ENCODE measurements around the gene ZNF234.
"Not testable (repeated sequence)": the region's sequence is repeated elsewhere in the genome, so short reads cannot be mapped to it uniquely, and the experiment has no call there.

Gene ZNF234

DNA sequence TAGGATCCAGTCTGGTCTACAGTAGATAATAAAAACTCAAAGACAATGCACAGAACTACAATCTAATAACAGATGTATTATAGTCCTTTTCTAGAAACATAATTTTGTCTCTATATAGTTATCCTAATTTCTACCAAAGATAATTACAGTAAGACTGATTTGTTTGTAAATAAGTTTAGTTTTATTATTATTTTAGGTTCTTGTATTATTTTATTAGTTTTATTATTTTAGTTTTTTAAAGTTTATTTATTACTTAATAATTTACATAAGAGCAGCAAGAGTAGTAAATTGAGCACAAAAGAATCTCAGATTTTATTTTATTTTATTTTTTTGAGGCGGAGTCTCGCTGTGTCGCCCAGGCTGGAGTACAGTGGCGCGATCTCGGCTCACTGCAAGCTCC, 48.7 kb downstream of the ZNF234 start:
- DNase-seq: no peak

DNA sequence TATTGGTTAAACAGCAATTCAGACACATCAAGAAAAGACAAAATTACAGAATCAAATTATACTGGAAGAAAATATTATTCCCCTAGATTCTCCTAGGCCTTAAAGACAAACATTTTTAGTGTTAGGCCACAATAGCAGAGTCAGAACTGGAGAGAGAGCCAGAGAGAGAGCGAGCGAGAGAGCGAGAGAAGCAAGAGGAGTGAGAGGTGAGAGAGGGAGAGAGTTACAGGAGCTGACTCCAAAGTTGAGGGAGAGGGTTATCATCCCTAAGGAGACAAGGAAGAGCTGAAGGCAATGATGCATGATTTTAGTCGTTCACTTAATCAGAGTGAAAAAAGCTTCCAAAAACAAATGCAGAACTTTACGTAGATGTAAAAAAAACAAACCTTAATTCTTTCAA, 50.8 kb downstream of the ZNF234 start:
- DNase-seq: no peak

DNA sequence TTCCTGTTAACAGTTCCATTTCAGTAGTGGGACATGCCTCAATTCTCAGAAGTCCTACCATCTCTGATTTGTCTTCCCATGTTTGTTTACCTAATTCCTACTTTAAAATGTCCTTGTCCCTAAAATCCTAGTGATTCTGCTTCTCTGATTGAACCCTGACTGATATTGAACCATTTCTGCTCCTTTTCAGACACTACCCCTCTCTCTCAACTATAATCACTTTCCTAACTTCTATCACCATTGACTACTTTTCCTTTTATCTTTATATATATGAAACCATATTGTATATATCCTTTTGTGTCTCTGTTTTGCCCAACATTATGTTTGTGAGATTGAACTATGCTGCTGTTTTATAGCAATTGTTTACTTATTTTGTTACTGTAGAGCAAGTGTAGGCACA, 55.4 kb downstream of the ZNF234 start:
- no peak for DNase-seq

DNA sequence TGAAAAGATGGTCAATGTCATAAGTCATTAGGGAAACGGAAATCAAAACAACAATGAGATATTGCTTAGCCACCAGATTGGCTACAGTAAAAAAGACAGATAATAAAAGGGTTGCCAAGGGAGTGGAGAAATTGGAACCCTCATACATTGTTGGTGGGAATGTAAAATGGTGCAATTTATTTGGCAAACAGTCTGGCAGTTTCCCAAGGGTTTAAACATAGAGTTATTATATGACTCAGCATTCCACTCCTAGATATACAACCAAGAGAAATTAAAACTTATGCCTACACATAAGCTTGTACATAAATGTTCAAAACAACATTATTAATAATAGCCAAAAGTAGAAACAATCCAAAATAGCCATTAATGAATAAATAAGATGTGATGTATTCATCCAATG, 61.1 kb downstream of the ZNF234 start:
- no peak for DNase-seq

DNA sequence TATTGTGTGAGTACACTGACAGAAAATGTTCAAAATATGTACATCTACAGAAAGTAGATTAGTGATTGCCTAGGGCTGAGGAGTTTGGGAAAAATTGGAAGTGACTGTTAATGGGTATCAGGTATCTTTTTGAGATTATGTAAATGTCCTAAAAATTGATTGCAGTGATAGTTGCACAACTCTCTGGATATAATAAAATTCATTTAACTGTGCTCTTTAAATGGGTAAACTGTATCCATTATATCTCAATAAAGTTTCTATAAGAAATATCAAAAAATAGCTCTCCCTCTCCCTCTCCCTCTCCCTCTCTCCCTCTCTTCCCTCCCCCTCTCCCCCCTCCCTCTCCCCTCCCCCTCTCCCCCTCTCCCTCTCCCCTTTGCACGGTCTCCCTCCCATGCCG, 61.6 kb downstream of the ZNF234 start:
- DNase-seq: no peak

DNA sequence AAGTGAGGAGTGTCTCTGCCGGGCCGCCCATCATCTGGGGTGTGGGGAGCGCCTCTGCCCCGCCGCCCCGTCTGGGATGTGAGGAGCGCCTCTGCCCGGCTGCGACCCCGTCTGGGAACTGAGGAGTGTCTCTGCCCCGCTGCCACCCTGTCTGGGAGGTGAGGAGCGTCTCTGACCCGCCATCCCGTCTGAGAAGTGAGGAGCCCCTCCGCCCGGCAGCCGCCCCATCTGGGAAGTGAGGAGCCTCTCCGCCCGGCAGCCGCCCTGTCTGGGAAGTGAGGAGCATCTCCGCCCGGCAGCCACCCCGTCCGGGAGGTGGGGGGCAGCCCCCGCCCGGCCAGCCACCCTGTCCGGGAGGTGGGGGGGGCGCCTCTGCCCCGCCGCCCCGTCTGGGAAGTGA, 62.5 kb downstream of the ZNF234 start:
- not testable (repeated sequence) for DNase-seq

DNA sequence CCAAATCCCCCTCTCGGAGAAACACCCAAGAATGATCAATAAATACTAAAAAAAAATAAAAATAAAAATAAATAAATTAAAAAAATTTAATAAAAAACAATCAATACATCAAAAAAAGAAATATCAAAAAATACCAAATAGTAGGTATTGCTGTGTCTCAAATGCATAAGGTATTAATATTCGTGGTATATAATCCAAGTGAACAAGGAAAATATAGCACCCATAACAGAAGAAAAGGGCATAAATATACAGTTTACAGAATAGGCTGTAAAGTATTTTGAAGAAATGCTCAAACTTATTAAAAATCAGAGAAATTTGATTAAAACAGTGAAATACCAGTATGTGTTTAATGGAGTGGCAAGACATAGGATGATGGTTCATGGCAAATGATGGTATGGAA, 63.4 kb downstream of the ZNF234 start:
- no peak for DNase-seq

DNA sequence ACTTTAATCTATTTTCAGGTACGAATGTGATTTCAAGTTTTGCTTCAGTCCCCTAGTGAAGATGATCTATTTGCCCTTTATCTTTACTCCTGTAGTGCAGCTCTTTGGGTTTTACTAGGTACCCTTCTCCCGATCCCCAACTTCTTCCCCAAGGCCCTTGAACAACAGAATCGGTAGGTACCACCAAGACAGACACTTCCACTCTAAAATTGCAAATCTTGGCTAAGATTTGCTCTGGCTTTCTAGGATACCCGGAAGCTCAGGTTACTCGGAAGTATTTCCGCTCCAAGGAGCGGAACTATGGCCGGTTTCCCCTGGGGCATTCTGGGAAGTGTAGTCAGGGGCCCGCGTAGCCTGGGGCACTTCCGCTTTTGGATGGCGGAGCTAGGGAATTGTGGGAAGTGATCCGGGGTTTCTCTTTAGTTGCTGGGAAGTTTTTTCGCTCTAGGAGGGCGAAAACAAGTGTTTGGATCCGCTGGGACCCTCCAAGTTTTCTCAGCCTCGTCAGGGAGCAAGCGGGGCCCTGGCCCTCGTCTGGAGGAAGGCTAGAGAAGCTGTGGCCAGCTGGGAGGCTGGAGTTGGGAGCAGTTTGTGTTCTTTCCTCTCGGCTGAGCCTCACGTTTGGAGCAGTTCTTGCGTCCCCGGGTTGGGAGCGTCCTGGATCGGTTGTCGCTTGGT, 65.9 kb downstream of the ZNF234 start:
- DNase-seq: peak; percentile 80 to 87

All from CD4-positive, alpha-beta T cell treated with Interferon alpha-2 for 1 hour (primary cell).